ENCODE measurements around the gene GLTPD2. TPM values are rescaled to one million over a fixed set of nuclear protein-coding genes. Genes with fewer than 3 reads are reported as not detected.

The GLTPD2 gene
- not detected for total RNA-seq

- ChIA-PET CTCF (interaction anchor here (0.7 to 2.5 kb wide), 26 partner anchors 9 to 290 kb away, joined by 3 to 24 read pairs (median 6); partner anchors contain the start of genes ARRB2, C17orf107, CAMTA2 and MED11), POLR2A (interaction anchor here (0.7 to 2.8 kb wide), 16 partner anchors 11 to 646 kb away, joined by 3 to 33 read pairs (median 8); partner anchors contain the start of genes ARRB2, C17orf107, CYB5D2 and PELP1)
These were observed at the start of gene GLTPD2 for GRCh38 chr17:4788807-4789700. GLTPD2 (plus strand) TSS chr17:4788964; CDS start chr17:4789012, 48 bp downstream.

GRCh38 chr17:4739122-4740024, 49.4 kb upstream of the GLTPD2 start, which contains the start of the genes CXCL16 and ZMYND15:
CXCL16 (minus strand) TSS chr17:4739928; CDS start chr17:4739339, 589 bp downstream.
ZMYND15 (plus strand) TSS chr17:4739833; CDS start chr17:4740549, 716 bp downstream.
- Mint-ChIP-seq H3K4me3 (peak within 1 kb of the TSS; percentile 74), H3K9me3 (no peaks in the 10 kb centered on the region), H3K27me3 (peaks cover 37% of the 10 kb centered on the region), H3K27ac (no peak within 1 kb of the TSS), H3K36me3 (ENCODE audit: low read depth) (peaks cover 3% of the 10 kb centered on the region), H3K4me1 (peaks cover 26% of the 10 kb centered on the region)
- ChIA-PET POLR2A (interaction anchor here (1.0 to 2.0 kb wide), 3 partner anchors 9 to 57 kb away, joined by 3 to 5 read pairs (median 3); no protein-coding TSS in a partner anchor), CTCF (interaction anchor here (1.4 kb wide), 1 partner anchor 8 kb away, joined by 3 read pairs; no protein-coding TSS in a partner anchor)
- DNase-seq, result peak; percentile 56

More at GRCh38 chr17:4788807-4789700, at the start of gene GLTPD2:
- H3K27me3 Mint-ChIP-seq, result peaks cover 43% of the 10 kb centered on the region
- H3K4me1 Mint-ChIP-seq, result peaks cover 37% of the 10 kb centered on the region
- no peaks in the 10 kb centered on the region for H3K36me3 Mint-ChIP-seq (ENCODE audit: low read depth)
- no peaks in the 10 kb centered on the region for H3K9me3 Mint-ChIP-seq
- DNase-seq, result no peak
- peak within 1 kb of the TSS; percentile 48 for H3K4me3 Mint-ChIP-seq
- H3K27ac Mint-ChIP-seq, result peak within 1 kb of the TSS; percentile 45

- H3K27ac Mint-ChIP-seq, result no peak overlapping the region
- no peaks in the 10 kb centered on the region for H3K9me3 Mint-ChIP-seq
- no peak for DNase-seq
- H3K27me3 Mint-ChIP-seq, result peaks cover 37% of the 10 kb centered on the region
- CTCF ChIA-PET, result no interaction called here
- peak overlapping the region; percentile 74 for H3K4me3 Mint-ChIP-seq
- POLR2A ChIA-PET, result interaction anchor here (1.0 to 2.4 kb wide), 2 partner anchors 28 to 50 kb away, joined by 3 to 9 read pairs; no protein-coding TSS in a partner anchor
- peaks cover 3% of the 10 kb centered on the region for H3K36me3 Mint-ChIP-seq (ENCODE audit: low read depth)
- peaks cover 26% of the 10 kb centered on the region for H3K4me1 Mint-ChIP-seq
These were observed 48.8 kb upstream of the GLTPD2 start for GRCh38 chr17:4740025-4740351.

DNA sequence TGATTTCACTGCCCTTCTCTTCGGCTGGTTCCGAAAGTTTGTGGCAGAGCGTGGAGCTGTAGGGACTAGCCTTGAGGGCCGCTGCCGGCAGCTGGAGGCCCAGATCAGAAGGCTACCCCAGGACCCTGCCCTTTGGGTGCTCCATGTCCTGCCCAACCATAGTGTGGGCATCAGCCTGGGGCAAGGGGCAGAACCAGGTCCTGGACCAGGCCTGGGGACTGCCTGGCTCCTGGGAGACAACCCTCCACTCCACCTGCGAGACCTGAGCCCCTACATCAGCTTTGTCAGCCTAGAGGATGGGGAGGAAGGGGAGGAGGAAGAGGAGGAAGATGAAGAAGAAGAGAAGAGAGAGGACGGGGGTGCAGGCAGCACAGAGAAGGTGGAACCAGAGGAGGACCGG, 48.2 kb upstream of the GLTPD2 start:
- no peak overlapping the region for H3K27ac Mint-ChIP-seq
- POLR2A ChIA-PET, result interaction anchor here (1.3 to 2.4 kb wide), 2 partner anchors 18 to 50 kb away, joined by 3 to 9 read pairs; no protein-coding TSS in a partner anchor

GRCh38 chr17:4741544-4741943, 47.2 kb upstream of the GLTPD2 start:
- no peak for DNase-seq
- Mint-ChIP-seq H3K4me1 (peaks cover 21% of the 10 kb centered on the region), H3K36me3 (ENCODE audit: low read depth) (peaks cover 3% of the 10 kb centered on the region), H3K27ac (no peak overlapping the region), H3K9me3 (no peaks in the 10 kb centered on the region), H3K4me3 (no peak overlapping the region), H3K27me3 (peaks cover 33% of the 10 kb centered on the region)
- CTCF ChIA-PET, result interaction anchor here (0.6 kb wide), 1 partner anchor 21 kb away, joined by 3 read pairs; no protein-coding TSS in a partner anchor
- POLR2A ChIA-PET, result interaction anchor here (1.3 to 2.4 kb wide), 2 partner anchors 19 to 49 kb away, joined by 3 to 9 read pairs; no protein-coding TSS in a partner anchor

More for the DNA sequence above, 48.2 kb upstream of the GLTPD2 start:
- CTCF ChIA-PET, result no interaction called here
- Mint-ChIP-seq H3K4me1 (peaks cover 25% of the 10 kb centered on the region), H3K4me3 (peak overlapping the region; percentile 74), H3K36me3 (ENCODE audit: low read depth) (peaks cover 3% of the 10 kb centered on the region), H3K9me3 (no peaks in the 10 kb centered on the region), H3K27me3 (peaks cover 39% of the 10 kb centered on the region)
- no peak for DNase-seq

DNA sequence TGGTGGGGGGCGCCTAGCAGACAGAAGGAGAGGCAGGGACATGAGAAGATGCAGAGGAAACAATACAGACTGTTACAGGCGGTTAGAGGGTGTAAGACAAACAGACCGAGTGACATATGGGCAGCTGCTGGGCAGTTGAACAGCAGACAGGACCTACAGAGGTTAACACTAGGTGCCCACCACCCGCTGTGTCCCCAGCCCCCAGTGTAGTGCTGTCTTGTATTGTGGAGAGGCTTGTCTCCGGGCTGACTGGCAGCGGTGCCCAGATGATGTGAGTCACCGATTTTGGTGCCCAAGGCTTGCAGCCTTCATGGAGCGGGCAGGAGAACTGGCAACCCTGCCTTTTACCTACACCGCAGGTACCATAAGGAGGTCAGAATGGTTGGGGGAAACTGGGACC, 46.6 kb upstream of the GLTPD2 start:
- Mint-ChIP-seq H3K27ac (no peak overlapping the region), H3K4me1 (peaks cover 24% of the 10 kb centered on the region), H3K27me3 (peaks cover 33% of the 10 kb centered on the region), H3K4me3 (no peak overlapping the region), H3K36me3 (ENCODE audit: low read depth) (peaks cover 3% of the 10 kb centered on the region), H3K9me3 (no peaks in the 10 kb centered on the region)
- DNase-seq, result no peak
- POLR2A ChIA-PET, result interaction anchor here (2.4 kb wide), 1 partner anchor 48 kb away, joined by 9 read pairs; no protein-coding TSS in a partner anchor
- CTCF ChIA-PET, result interaction anchor here (0.6 kb wide), 1 partner anchor 22 kb away, joined by 3 read pairs; no protein-coding TSS in a partner anchor

DNA sequence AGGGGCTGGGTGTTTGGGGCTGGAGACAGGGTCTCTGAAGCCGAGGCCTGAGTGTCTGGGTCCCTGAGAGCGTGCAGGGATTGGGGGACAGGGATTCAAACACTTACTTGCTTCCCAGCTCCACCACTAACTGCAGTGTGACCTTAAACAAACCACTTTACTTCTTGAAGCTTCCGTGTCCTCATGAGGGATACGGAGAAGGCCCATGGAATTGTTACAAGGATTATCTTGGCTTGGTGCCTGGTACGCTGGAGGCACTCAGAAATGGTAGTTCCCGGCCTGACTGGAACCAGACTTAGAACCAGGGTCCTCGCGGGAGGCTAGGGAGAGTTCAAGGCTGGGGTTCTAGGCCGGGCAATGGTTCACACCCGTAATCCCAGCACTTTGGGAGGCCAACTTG, 46.1 kb upstream of the GLTPD2 start:
- Mint-ChIP-seq H3K4me3 (no peak overlapping the region), H3K36me3 (ENCODE audit: low read depth) (peaks cover 3% of the 10 kb centered on the region), H3K27me3 (peaks cover 33% of the 10 kb centered on the region), H3K27ac (no peak overlapping the region), H3K9me3 (no peaks in the 10 kb centered on the region), H3K4me1 (peaks cover 27% of the 10 kb centered on the region)
- no peak for DNase-seq
- ChIA-PET POLR2A (no interaction called here), CTCF (no interaction called here)

DNA sequence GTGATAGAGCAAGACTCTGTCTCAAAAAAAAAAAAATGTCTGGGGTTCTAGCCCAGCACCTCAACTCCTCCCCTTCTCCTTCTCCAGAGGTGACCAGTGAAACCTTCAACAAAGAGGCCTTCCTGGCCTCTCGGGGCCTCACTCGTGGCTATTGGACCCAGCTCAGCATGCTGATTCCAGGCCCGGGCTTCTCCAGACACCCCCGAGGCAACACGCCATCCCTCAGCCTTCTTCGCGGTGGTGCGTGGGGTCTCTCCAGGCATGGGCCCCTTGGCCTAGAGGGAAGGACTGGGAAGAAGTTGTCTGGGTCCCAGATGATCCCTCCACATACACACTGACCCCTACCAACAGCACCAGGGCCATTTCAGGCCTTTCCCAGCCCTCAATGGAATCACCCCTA, 45.5 kb upstream of the GLTPD2 start:
- no peak for DNase-seq
- Mint-ChIP-seq H3K27ac (no peak overlapping the region), H3K9me3 (no peaks in the 10 kb centered on the region), H3K4me1 (peaks cover 31% of the 10 kb centered on the region), H3K27me3 (peaks cover 32% of the 10 kb centered on the region), H3K4me3 (no peak overlapping the region), H3K36me3 (ENCODE audit: low read depth) (peaks cover 3% of the 10 kb centered on the region)
- ChIA-PET POLR2A (interaction anchor here (1.5 kb wide), 1 partner anchor 9 kb away, joined by 3 read pairs; no protein-coding TSS in a partner anchor), CTCF (interaction anchor here (1.7 kb wide), 1 partner anchor 47 kb away, joined by 6 read pairs; no protein-coding TSS in a partner anchor)

DNA sequence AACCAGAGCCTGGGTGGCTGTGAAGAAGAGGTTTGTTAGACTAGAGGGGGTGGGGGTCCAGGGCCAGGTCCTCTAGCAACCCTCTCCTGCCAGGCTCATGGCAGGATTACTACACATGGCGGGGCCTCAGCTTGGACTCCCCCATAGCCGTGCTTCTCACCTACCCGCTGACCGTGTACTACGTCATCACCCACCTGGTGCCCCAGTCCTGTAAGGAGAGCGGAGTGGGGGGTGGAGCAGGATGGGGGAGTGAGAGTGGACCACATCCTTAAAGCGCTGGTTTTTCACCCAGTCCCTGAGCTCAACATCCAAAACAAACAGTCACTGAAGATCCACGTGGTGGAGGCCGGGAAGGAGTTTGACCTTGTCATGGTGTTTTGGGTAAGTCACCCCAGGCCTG, 44.9 kb upstream of the GLTPD2 start:
- DNase-seq, result no peak
- ChIA-PET CTCF (interaction anchor here (1.7 kb wide), 1 partner anchor 46 kb away, joined by 6 read pairs; no protein-coding TSS in a partner anchor), POLR2A (interaction anchor here (1.5 kb wide), 1 partner anchor 9 kb away, joined by 3 read pairs; no protein-coding TSS in a partner anchor)
- H3K4me3 Mint-ChIP-seq, result no peak overlapping the region
- H3K4me1 Mint-ChIP-seq, result peaks cover 31% of the 10 kb centered on the region
- H3K36me3 Mint-ChIP-seq (ENCODE audit: low read depth), result peaks cover 3% of the 10 kb centered on the region
- no peaks in the 10 kb centered on the region for H3K9me3 Mint-ChIP-seq
- peaks cover 31% of the 10 kb centered on the region for H3K27me3 Mint-ChIP-seq
- no peak overlapping the region for H3K27ac Mint-ChIP-seq

DNA sequence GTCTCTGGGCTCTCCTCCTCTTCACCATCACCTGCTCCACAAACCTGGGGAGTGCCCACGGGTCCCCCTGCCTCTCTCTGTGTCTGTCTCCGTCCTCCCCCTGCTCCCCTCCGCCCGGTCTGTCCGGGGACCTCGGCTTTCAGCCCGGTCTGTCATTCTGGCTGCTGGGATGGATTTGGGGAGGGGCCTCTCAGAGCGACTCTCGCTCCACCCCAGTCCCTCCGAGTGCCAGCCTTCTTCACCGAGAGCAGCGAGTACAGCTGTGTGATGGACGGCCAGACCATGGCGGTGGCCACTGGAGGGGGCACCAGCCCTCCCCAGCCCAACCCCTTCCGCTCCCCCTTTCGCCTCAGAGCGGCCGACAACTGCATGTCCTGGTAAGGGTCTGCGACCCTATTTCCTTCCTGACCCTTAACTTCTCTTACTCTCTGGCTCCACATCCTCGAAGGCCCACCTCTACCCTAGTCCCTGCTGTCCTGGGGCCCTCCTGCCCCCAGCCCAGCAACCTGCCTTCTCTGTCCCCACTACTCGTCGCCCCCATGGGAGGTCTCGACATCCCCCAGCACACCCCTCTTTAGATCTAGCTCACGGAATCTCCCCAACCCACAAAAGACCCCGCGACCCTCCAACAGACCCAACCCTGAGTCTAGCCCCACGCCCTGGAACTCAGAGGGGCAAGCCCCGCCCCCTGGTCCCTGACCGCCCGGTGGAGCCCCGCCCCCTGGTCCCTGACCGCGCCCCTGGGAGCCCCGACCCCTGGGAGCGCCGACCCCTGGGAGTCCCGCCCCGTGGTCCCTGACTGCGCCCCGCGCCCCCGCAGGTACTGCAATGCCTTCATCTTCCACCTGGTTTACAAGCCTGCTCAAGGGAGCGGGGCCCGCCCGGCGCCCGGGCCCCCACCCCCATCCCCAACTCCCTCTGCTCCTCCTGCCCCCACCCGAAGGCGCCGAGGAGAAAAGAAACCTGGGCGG, 43.5 kb upstream of the GLTPD2 start:
- Mint-ChIP-seq H3K4me1 (peaks cover 25% of the 10 kb centered on the region), H3K9me3 (no peaks in the 10 kb centered on the region), H3K36me3 (ENCODE audit: low read depth) (peaks cover 1% of the 10 kb centered on the region), H3K27me3 (peaks cover 28% of the 10 kb centered on the region), H3K27ac (no peak overlapping the region), H3K4me3 (no peak overlapping the region)
- ChIA-PET POLR2A (interaction anchor here (1.2 to 1.5 kb wide), 2 partner anchors 11 to 14 kb away, joined by 3 read pairs; partner anchors contain the start of gene MED11), CTCF (interaction anchor here (1.7 kb wide), 1 partner anchor 45 kb away, joined by 6 read pairs; no protein-coding TSS in a partner anchor)
- DNase-seq, result no peak

DNA sequence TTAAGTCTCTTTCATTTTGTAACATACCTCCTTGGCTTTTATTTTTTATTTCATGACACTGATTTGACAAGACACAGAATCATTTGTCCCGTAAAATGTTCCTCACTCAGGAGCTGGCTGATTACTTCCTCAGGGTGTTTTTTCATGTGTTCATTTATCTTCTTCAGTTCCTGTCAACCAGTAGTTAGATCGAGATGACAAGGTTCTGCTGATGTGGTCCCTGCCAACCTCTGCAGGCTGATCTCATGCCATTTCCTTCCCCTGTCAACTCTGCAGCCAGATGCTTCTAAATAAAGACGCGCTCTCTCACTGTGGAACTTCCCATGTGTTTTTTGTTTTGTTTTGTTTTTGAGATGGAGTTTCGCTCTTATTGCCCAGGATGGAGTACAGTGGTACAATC, 40.9 kb upstream of the GLTPD2 start:
- ChIA-PET CTCF (interaction anchor here (1.0 to 2.1 kb wide), 2 partner anchors 9 to 42 kb away, joined by 3 to 13 read pairs; partner anchors contain the start of gene GLTPD2), POLR2A (interaction anchor here (0.6 to 1.4 kb wide), 5 partner anchors 9 to 44 kb away, joined by 3 to 5 read pairs (median 4); partner anchors contain the start of genes PELP1 and ZMYND15)
- H3K27me3 Mint-ChIP-seq, result peaks cover 25% of the 10 kb centered on the region
- DNase-seq, result peak; percentile 53
- no peaks in the 10 kb centered on the region for H3K36me3 Mint-ChIP-seq (ENCODE audit: low read depth)
- H3K27ac Mint-ChIP-seq, result peak overlapping the region; percentile 84
- peak overlapping the region; percentile 63 for H3K4me3 Mint-ChIP-seq
- H3K9me3 Mint-ChIP-seq, result no peaks in the 10 kb centered on the region
- peaks cover 24% of the 10 kb centered on the region for H3K4me1 Mint-ChIP-seq

Data from activated CD4-positive, alpha-beta memory T cell treated with anti-CD3 and anti-CD28 coated beads, Interleukin-2, amount 10 ng/mL, durations not matched to agents 7 days and 5 days (primary cell).